Measurements from ENCODE around the gene CAB39L. TPM values are rescaled to one million over a fixed set of nuclear protein-coding genes. Genes with fewer than 3 reads are reported as not detected.

CAB39L gene
- total and polyA plus RNA-seq, 4 donors, result 5.6 to 13.9 (median 10.0) TPM

- no peaks in the 10 kb centered on the region for H3K27me3 ChIP-seq (ENCODE audit: control insufficient read depth in 3 of 3, insufficient read depth in 3 of 3, low read length in 2 of 3)
- no peak overlapping the region for H3K4me3 ChIP-seq
- no peak for DNase-seq
- TF ChIP-seq, protein P1, sequence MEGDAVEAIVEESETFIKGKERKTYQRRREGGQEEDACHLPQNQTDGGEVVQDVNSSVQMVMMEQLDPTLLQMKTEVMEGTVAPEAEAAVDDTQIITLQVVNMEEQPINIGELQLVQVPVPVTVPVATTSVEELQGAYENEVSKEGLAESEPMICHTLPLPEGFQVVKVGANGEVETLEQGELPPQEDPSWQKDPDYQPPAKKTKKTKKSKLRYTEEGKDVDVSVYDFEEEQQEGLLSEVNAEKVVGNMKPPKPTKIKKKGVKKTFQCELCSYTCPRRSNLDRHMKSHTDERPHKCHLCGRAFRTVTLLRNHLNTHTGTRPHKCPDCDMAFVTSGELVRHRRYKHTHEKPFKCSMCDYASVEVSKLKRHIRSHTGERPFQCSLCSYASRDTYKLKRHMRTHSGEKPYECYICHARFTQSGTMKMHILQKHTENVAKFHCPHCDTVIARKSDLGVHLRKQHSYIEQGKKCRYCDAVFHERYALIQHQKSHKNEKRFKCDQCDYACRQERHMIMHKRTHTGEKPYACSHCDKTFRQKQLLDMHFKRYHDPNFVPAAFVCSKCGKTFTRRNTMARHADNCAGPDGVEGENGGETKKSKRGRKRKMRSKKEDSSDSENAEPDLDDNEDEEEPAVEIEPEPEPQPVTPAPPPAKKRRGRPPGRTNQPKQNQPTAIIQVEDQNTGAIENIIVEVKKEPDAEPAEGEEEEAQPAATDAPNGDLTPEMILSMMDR (IDR thresholded peaks at IDR 0.05; ENCODE audit: control extremely low read depth, extremely low read depth), result no peak
- no peaks in the 10 kb centered on the region for H3K9me3 ChIP-seq (ENCODE audit: control insufficient read depth in 4 of 4, insufficient read depth in 3 of 4, low read length in 3 of 4)
- no peak overlapping the region for H3K27ac ChIP-seq (ENCODE audit: low read depth in 1 of 2, low read length in 1 of 2)
- H3K9ac ChIP-seq (ENCODE audit: insufficient read depth in 1 of 2, low read length in 2 of 2), result no peak overlapping the region
- H3K4me1 ChIP-seq (ENCODE audit: control insufficient read depth in 5 of 5, insufficient read depth in 5 of 5, low read length in 5 of 5), result no peaks in the 10 kb centered on the region
- peaks cover 0 to 2% (median 0%) of the 10 kb centered on the region in 4 donors for H3K36me3 ChIP-seq (ENCODE audit: control insufficient read depth in 4 of 4, insufficient read depth in 4 of 4, low read length in 4 of 4)
- WGBS, 2 donors, result 73 to 78% methylated on average over 2 of the region's 2 CpGs
- ATAC-seq (ENCODE audit: insufficient read depth, low FRiP score), result no peak
Observed at GRCh38 chr13:49343731-49344130, 100.1 kb downstream of the CAB39L start.

GRCh38 chr13:49343255-49343654, 100.6 kb downstream of the CAB39L start:
- Histone ChIP-seq H3K4me3 (no peak overlapping the region), H3K4me1 (ENCODE audit: control insufficient read depth in 5 of 5, insufficient read depth in 5 of 5, low read length in 5 of 5) (no peaks in the 10 kb centered on the region), H3K27ac (ENCODE audit: low read depth in 1 of 2, low read length in 1 of 2) (no peak overlapping the region), H3K9ac (ENCODE audit: insufficient read depth in 1 of 2, low read length in 2 of 2) (no peak overlapping the region), H3K27me3 (ENCODE audit: control insufficient read depth in 3 of 3, insufficient read depth in 3 of 3, low read length in 2 of 3) (no peaks in the 10 kb centered on the region), H3K36me3 (ENCODE audit: control insufficient read depth in 4 of 4, insufficient read depth in 4 of 4, low read length in 4 of 4) (peaks cover 0 to 2% (median 0%) of the 10 kb centered on the region in 4 donors), H3K9me3 (ENCODE audit: control insufficient read depth in 4 of 4, insufficient read depth in 3 of 4, low read length in 3 of 4) (no peaks in the 10 kb centered on the region)
- ATAC-seq (ENCODE audit: insufficient read depth, low FRiP score) (no peak), DNase-seq (no peak)
- WGBS, 2 donors, result 89 to 94% methylated on average over 3 of the region's 3 CpGs
- TF ChIP-seq, protein P1 (IDR thresholded peaks at IDR 0.05; ENCODE audit: control extremely low read depth, extremely low read depth), result no peak

DNA sequence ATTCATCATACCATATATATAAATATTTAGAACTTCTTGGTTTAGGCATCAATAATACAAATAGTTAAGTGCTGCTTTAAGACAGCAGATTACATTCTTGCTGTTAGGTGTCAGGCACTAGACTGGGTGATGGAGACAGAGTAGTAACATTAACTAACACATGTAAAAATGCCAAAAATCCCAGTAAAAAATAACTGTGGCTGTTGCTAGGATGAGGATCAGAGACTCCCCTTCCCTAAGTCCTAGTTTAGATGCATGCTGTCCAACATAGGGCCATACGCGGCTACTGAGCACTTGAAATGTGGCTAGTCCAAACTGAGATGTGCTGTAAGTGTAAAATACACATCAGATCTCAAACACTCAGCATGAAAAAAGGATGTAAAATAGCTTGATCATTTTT, 101.4 kb downstream of the CAB39L start:
- no peaks in the 10 kb centered on the region for H3K4me1 ChIP-seq (ENCODE audit: control insufficient read depth in 5 of 5, insufficient read depth in 5 of 5, low read length in 5 of 5)
- no peak for DNase-seq
- WGBS, 2 donors, result 89 to 95% methylated on average over 2 of the region's 2 CpGs
- H3K9me3 ChIP-seq (ENCODE audit: control insufficient read depth in 4 of 4, insufficient read depth in 3 of 4, low read length in 3 of 4), result no peaks in the 10 kb centered on the region
- ATAC-seq (ENCODE audit: insufficient read depth, low FRiP score), result no peak
- TF ChIP-seq, protein P1 (IDR thresholded peaks at IDR 0.05; ENCODE audit: control extremely low read depth, extremely low read depth), result no peak
- peaks cover 0 to 2% (median 0%) of the 10 kb centered on the region in 4 donors for H3K36me3 ChIP-seq (ENCODE audit: control insufficient read depth in 4 of 4, insufficient read depth in 4 of 4, low read length in 4 of 4)
- no peak overlapping the region for H3K9ac ChIP-seq (ENCODE audit: insufficient read depth in 1 of 2, low read length in 2 of 2)
- H3K27ac ChIP-seq (ENCODE audit: low read depth in 1 of 2, low read length in 1 of 2), result no peak overlapping the region
- H3K27me3 ChIP-seq (ENCODE audit: control insufficient read depth in 3 of 3, insufficient read depth in 3 of 3, low read length in 2 of 3), result no peaks in the 10 kb centered on the region
- no peak overlapping the region for H3K4me3 ChIP-seq

DNA sequence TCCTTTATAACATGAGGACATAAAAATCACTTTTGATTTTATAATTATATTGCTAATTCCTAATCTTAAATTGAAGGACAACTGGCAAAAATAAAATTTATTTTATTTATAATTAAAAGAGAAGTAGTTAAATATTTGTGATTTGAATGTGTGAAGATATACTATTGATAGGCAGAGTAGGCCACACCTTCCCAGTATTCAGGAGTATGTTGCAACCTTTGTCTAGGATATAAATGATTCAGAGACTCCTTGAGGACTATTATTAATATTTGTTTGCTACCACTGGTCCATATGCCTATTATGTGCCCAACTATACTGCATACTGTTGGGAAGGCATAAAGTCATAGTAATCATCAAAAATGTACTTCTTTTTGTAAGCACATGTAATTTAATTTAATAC, 101.9 kb downstream of the CAB39L start:
- H3K36me3 ChIP-seq (ENCODE audit: control insufficient read depth in 4 of 4, insufficient read depth in 4 of 4, low read length in 4 of 4), result peaks cover 0 to 2% (median 0%) of the 10 kb centered on the region in 4 donors
- H3K27me3 ChIP-seq (ENCODE audit: control insufficient read depth in 3 of 3, insufficient read depth in 3 of 3, low read length in 2 of 3), result no peaks in the 10 kb centered on the region
- DNase-seq, result no peak
- no peak overlapping the region for H3K9ac ChIP-seq (ENCODE audit: insufficient read depth in 1 of 2, low read length in 2 of 2)
- no peak for ATAC-seq (ENCODE audit: insufficient read depth, low FRiP score)
- no peaks in the 10 kb centered on the region for H3K4me1 ChIP-seq (ENCODE audit: control insufficient read depth in 5 of 5, insufficient read depth in 5 of 5, low read length in 5 of 5)
- no peak overlapping the region for H3K4me3 ChIP-seq
- H3K9me3 ChIP-seq (ENCODE audit: control insufficient read depth in 4 of 4, insufficient read depth in 3 of 4, low read length in 3 of 4), result no peaks in the 10 kb centered on the region
- H3K27ac ChIP-seq (ENCODE audit: low read depth in 1 of 2, low read length in 1 of 2), result no peak overlapping the region
- TF ChIP-seq, protein P1 (IDR thresholded peaks at IDR 0.05; ENCODE audit: control extremely low read depth, extremely low read depth), result no peak

All from lung (tissue), 12 donors.